HG03175 (cell line): Measurements from ENCODE around the gene DHX58.
"Not testable (repeated sequence)": the region's sequence is repeated elsewhere in the genome, so short reads cannot be mapped to it uniquely, and the experiment has no call there.

Source experiments
- ATAC-seq: cut with Tn5 transposase; IDR thresholded peaks from one replicate; pipeline ENCODE4 v1.9.1; 2021; ENCODE audit warnings: mild to moderate bottlenecking, moderate library complexity; ENCODE audit not compliant: unreplicated experiment

DHX58 gene

GRCh38 chr17:42112552-42113176 lies at the start of gene DHX58:
Gene DHX58, minus strand, starts transcription at chr17:42112714. Its CDS starts 822 bp downstream, at chr17:42111892.
- peak; percentile 75 for ATAC-seq

GRCh38 chr17:42160531-42160910 lies 48.0 kb upstream of the DHX58 start:
- no peak for ATAC-seq

- ATAC-seq = no peak
Observed at GRCh38 chr17:42159796-42160530, 47.4 kb upstream of the DHX58 start.

GRCh38 chr17:42155614-42156045 lies 43.1 kb upstream of the DHX58 start:
- no peak for ATAC-seq

- ATAC-seq = peak; percentile 10
Observed at GRCh38 chr17:42153919-42154742, 41.6 kb upstream of the DHX58 start.

GRCh38 chr17:42146911-42147607 lies 34.5 kb upstream of the DHX58 start:
- no peak for ATAC-seq

GRCh38 chr17:42143138-42143537 lies 30.6 kb upstream of the DHX58 start:
- not testable (repeated sequence) for ATAC-seq

- no peak for ATAC-seq
Observed at GRCh38 chr17:42142371-42142896, 29.9 kb upstream of the DHX58 start.

- ATAC-seq = no peak
Observed at GRCh38 chr17:42141382-42141781, 28.9 kb upstream of the DHX58 start.

GRCh38 chr17:42140690-42141089 lies 28.2 kb upstream of the DHX58 start:
- not testable (repeated sequence) for ATAC-seq

GRCh38 chr17:42138749-42139492 lies 26.4 kb upstream of the DHX58 start:
- no peak for ATAC-seq

- ATAC-seq = no peak
Observed at GRCh38 chr17:42136654-42137051, 24.1 kb upstream of the DHX58 start.

- no peak for ATAC-seq
Observed at GRCh38 chr17:42135664-42136653, 23.4 kb upstream of the DHX58 start.

- no peak for ATAC-seq
Observed at GRCh38 chr17:42135151-42135550, 22.6 kb upstream of the DHX58 start.

- no peak for ATAC-seq
Observed at GRCh38 chr17:42133461-42134041, 21.0 kb upstream of the DHX58 start.

- ATAC-seq = no peak
Observed at GRCh38 chr17:42132941-42133340, 20.4 kb upstream of the DHX58 start.

GRCh38 chr17:42131981-42132432 lies 19.5 kb upstream of the DHX58 start:
- no peak for ATAC-seq

- no peak for ATAC-seq
Observed at GRCh38 chr17:42131232-42131631, 18.7 kb upstream of the DHX58 start.
